ENCODE data around the gene ANXA3.

ANXA3 gene

DNA sequence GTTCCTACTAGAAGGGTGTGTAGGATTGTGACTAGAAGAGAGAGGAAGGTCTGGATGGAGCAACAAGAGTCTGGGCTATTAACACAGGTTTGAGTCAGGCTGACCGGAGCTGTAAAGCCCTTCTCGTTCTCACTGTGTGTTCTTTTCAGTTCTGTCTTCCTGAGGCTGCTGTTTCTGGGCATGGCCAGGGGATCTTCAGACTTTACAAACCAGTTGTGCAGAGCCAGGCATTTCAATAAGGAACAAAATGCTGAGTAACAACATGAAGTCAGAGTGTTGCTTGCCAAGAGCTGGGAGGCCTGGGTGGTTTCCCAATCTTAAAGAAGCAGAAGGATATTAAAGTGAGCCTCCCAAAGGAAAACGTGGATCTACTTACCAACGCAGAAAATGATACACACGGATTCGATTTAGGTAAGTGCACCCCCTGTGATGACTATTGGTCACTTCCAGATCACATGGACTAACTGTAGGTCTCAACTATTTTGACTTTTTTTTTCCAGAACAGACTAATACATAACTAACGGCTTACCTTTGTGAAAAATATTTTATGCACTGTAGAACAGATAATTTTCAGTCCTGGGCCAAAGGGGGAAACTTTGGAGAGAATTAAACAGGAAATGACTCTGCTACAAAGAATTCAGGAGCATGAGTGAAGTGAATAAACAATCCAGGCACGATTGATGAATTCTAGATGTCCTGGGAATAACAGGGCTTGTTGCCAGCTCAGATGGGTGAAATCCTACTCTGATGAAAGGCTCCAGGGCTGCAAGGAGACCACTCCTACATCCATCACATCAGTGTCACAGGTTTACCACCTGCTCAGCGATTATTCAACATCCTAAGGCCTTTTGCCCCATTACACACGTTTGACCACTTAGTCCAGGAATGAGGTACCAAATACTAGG, 94.5 kb downstream of the ANXA3 start:
- no peak for DNase-seq

DNA sequence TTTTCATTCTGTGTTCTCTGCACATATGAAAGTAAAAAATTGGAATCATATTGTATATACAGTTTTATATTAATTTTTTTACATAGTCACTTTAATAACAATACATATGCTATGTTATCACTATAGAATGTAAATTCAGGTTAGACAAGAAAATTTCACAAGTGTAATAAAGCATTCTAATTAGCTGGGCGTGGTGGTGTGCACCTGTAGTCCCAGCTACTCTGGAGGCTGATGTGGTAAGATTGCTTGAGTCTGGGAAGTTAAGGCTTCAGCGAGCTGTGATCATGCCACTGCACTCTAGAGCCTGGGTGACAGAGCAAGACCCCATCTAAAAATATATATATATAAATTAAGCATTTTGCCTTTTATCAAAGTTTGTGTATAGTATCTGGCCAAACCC, 95.7 kb downstream of the ANXA3 start:
- no peak for DNase-seq

DNA sequence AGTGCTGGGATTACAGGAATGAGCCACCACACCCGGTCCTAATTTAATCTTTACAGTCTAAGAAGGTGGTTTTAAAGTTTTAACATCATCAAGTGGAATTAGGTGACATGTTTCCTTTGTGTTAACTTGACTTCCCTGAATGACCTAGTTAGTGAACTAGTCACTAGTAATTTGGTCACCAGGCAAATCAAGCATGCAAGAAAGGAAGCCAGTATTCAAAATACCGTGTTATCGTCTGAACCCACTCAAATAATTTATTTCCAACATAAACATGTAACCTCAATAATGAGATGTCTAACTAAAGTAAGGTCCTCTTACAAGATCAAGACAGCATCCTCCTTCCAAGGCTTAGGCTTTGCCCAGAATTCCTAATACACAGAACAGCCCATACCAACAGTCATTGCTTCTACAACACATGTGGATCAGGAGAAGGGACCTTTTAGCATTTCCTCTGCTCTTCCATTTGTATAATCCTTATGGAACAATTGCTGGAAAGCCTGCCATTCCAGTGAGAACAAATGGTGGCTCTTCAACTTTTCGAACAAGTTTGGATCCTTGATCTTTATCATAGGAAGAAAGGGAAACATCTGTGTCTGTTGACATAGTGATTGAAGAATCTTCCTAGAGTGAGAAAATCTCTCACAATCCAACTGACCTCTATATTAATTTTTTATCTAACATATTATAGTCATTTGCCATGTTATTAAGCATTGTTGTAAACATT, 97.2 kb downstream of the ANXA3 start:
- no peak for DNase-seq

DNA sequence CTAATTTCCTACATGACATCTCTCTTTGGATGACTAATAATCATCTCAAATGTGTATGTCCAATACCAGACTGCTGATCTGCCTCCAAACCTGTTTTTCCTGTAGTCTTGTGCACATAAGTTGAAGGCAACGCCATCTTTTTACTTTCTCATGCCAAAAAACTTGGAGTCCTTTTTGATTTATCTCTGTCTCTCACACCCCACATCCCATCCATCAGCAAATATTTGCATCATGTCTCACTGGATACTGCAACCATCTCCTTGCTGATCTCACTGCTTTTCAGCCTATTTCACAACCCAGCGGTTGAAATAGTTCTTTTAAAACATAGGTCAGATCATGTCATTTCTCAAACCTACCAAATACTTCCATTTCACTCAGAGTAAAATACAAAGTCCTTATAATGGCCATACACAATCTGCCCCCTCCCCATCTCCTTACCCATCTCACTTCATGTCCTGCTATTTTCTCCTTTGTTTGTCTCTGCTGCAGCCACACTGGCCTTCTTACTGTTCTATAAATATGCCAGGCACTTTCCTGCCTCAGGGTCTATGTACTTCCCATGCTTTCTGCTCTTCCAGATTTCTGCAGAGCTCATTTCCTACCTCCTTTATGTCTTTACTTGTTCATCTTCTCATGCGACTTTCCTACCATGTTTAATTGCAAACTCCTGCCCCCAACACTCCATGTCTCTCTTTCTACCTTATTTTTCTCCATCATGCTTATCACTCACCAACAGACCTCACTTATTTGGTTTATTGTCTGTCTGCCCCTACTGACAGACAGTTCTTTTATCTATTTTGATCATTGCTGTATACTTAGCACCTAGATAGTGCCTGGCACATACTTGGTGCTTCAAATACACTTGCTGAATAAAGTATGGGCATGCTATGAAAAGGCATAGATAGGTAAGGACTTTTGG, 98.8 kb downstream of the ANXA3 start:
- DNase-seq = no peak

DNA sequence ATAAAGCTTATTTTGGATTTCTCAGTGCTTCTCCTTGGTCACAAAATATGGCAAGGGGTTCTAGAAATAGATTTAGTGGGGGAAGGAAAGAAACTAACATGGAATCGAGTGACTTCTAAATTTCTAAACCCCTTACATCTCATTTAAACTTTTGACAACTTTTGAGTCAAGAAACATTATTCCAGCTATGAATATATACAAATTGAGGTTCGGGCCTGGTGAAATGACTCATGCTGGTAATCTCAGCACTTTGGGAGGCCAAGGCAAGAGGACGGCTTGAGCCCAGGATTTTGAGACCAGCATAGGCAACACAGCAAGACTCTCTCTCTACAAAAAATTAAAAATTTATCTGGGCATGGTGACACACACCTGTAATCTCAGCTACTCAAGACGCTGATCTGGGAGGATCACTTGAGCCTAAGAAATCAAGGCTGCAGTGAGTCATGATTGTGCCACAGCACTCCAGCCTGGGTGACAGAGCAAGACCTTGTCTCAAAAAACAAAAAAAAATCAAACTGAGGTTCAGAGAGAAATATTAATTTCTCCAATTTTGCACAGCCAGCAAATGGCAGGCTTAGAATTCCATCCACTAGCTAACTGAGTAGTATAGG, 99.8 kb downstream of the ANXA3 start:
- DNase-seq = no peak

DNA sequence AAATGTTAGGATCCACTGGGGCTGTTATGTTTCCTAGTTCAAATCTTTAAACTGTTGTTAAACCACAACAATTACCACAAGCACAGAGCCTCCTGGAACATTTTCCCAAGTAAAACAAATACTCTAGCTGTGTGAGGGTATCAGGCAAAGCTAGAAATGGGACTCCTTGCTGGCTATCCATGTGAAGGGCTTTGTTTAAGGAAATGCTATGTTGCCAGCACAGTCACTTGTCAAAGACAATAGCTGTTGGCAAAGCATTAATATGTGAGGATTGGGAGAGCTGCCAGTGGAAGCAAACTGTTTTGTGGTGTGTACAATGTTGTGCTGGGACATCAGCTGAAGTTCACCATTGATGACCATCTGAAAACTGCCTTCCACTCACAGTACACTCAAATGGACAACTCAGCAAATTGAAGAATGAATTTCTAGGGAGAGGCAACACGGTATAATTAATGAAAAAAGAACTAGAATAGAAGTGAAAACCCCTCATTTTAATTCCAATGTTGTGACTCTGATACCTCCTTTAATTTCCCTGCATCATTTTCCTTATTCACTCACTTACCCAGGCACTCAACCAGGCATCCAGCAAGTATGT, 100.8 kb downstream of the ANXA3 start:
- no peak for DNase-seq

DNA sequence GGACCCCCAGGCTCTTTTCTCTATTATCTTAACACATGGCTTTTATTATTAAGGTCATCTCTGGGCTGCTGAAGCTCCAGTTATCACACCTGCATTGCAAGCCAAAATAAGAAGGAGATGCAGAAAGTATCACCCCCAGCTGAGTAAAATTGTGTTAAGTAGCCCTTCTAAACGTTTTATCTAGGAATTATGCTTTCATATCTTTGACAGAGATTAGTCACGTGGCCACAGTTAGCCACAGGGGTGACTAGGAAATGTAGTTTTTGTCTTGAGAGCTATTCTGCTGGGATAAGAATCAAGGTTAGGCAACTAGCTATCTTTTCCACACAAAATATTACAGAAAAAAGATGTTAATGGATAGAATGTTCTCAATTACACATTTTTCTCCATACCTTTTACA, 102.1 kb downstream of the ANXA3 start:
- no peak for DNase-seq

DNA sequence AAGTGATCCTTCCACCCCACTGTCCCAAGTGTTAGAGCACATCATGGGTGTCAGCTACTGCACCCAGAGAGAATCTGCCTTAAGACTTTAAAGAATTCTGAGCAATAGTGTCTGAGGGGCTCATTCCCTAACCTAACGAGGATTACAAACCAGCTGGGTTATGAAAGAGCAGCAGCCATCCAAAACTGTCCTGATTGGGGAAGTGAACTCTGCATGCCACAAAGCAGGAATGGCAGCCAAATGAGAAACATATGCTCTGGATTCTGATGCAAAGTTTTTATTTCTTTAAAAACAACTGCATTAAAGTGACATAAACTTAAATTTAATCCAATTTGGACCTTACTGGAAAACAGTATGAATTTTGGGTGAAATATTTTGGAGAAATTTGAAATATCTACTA, 103.2 kb downstream of the ANXA3 start:
- no peak for DNase-seq

DNA sequence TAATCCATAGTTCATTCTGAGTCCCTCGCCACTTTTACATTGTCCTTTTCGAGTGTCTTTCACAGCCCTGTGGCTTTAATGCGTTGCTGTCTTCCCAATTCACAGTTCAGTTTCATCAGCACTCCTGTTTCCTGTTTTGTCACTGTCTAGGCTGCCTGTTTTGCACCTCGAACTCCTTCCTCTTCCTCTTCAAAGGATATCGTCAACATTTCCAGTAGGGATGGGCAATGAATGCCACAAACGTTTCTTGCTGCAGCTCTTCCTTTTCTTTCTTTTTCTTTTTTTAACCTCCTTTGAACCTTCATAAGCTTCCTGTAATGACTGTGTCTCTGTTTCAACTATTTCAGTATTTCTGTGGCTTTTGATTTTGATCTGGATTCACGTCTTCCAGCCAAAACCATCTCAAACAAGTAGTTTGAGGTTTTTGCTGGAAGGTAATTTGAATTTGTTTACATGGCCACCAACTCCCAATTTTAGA, 105.4 kb downstream of the ANXA3 start:
- DNase-seq = no peak

DNA sequence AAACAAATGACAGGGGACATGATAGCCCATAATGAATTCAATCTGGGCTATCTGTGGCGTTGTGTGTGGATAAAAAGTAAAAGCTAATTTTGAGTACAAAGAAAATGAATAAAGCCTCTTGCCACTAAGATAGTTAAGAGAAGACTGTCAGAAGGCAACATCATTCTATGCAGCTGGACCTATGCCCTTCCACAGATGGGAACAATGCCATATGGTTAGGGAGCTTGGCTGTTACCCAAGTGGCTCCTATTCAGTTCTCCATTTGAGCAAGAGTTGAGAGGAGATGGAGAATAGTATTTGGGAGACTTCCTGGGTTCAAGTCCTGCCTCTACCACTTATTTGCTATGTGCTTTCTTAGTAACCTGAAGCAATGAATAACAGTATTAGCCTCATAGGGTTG, 107.7 kb downstream of the ANXA3 start:
- DNase-seq = no peak

DNA sequence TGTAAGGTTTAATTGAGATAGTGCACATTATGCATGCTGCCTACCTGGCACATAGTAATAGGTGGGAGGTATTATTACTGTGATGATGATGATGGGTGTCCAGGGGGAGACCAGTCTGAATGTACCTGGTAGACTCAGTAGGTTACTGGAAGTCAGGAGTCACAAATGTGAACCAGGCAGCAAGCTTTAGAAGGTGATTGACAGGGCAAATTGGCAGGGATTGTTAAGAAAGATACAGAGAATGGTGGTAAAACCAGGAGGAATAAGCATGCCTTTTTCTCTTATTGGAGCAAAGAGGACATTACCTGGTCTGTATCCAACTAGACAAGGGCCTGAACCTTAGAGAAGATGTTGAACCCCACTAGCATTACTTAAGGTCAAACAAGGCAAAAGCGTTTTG, 108.1 kb downstream of the ANXA3 start:
- DNase-seq = no peak

Data from DMS79 (cell line).